MG63 (cell line): ENCODE data around the gene RPH3AL. TPM values are rescaled to one million over a fixed set of nuclear protein-coding genes. Genes with fewer than 3 reads are reported as not detected.
"Not testable (repeated sequence)": the region's sequence is repeated elsewhere in the genome, so short reads cannot be mapped to it uniquely, and the experiment has no call there.

Experiments used
- DNase-seq: peaks from one replicate; pipeline ENCODE4 v3.0.0-alpha.2; 2020
- H3K27me3 ChIP-seq: fragments of 250-450 bp; sonication (Bioruptor Pico); 2 replicates; pipeline ENCODE4 v1.5.1; 2020; ENCODE audit warnings: mild to moderate bottlenecking, moderate library complexity
- H3K36me3 ChIP-seq: fragments of 250-450 bp; sonication (Bioruptor Pico); 2 replicates; pipeline ENCODE4 v1.5.1; 2020; ENCODE audit warnings: mild to moderate bottlenecking, moderate library complexity
- H3K4me3 ChIP-seq: fragments of 250-450 bp; sonication (Bioruptor Pico); 2 replicates; pipeline ENCODE4 v1.5.1; 2020; ENCODE audit warnings: mild to moderate bottlenecking, moderate library complexity
- H3K9me3 ChIP-seq: fragments of 250-450 bp; sonication (Bioruptor Pico); 2 replicates; pipeline ENCODE4 v1.5.1; 2020; ENCODE audit warnings: mild to moderate bottlenecking, moderate library complexity
- total RNA-seq: library from RNA; depleted of rRNA; stranded (reverse); fragments of >200 nt; shearing (Covaris generic); gene quantifications from 2 replicates; pipeline ENCODE4 v1.2.3, GENCODE V29; 2014; ENCODE audit warnings: low replicate concordance; rRNA removed

The RPH3AL gene
- total RNA-seq, 1 experiment from 2014 or later, result 2.3 TPM

GRCh38 chr17:170130-170670, 182.4 kb downstream of the RPH3AL start:
- no peak for DNase-seq

GRCh38 chr17:168614-169013, 184.0 kb downstream of the RPH3AL start:
- DNase-seq, H3K4me3 ChIP-seq, H3K27me3 ChIP-seq, H3K9me3 ChIP-seq, H3K36me3 ChIP-seq: not testable (repeated sequence)

More at GRCh38 chr17:170130-170670, 182.4 kb downstream of the RPH3AL start:
- Histone ChIP-seq H3K36me3 (no peaks in the 10 kb centered on the region), H3K27me3 (no peaks in the 10 kb centered on the region), H3K4me3 (no peak overlapping the region), H3K9me3 (no peaks in the 10 kb centered on the region)

GRCh38 chr17:165939-166338, 186.7 kb downstream of the RPH3AL start:
- H3K9me3 ChIP-seq, result no peaks in the 10 kb centered on the region
- H3K36me3 ChIP-seq, result no peaks in the 10 kb centered on the region
- no peak for DNase-seq
- H3K4me3 ChIP-seq, result no peak overlapping the region
- H3K27me3 ChIP-seq, result no peaks in the 10 kb centered on the region

GRCh38 chr17:164303-165235, 188.0 kb downstream of the RPH3AL start:
- no peaks in the 10 kb centered on the region for H3K36me3 ChIP-seq
- no peak for DNase-seq
- H3K27me3 ChIP-seq, result no peaks in the 10 kb centered on the region
- no peak overlapping the region for H3K4me3 ChIP-seq
- no peaks in the 10 kb centered on the region for H3K9me3 ChIP-seq

GRCh38 chr17:163514-164098, 189.0 kb downstream of the RPH3AL start:
- DNase-seq, result no peak
- H3K36me3 ChIP-seq, result no peaks in the 10 kb centered on the region
- no peaks in the 10 kb centered on the region for H3K9me3 ChIP-seq

GRCh38 chr17:162689-163088, 189.9 kb downstream of the RPH3AL start:
- Histone ChIP-seq H3K36me3 (no peaks in the 10 kb centered on the region), H3K9me3 (no peaks in the 10 kb centered on the region), H3K4me3 (no peak overlapping the region), H3K27me3 (no peaks in the 10 kb centered on the region)
- DNase-seq, result no peak

More at GRCh38 chr17:163514-164098, 189.0 kb downstream of the RPH3AL start:
- Histone ChIP-seq H3K4me3 (no peak overlapping the region), H3K27me3 (no peaks in the 10 kb centered on the region)

Other genes starting within 250 kb of the RPH3AL start
- not detected in 2 replicates for gene SCGB1C2, start 215.2 kb downstream of the RPH3AL start, total RNA-seq
- gene DOC2B, start 171.2 kb downstream of the RPH3AL start, total RNA-seq, result 0.16 TPM in 1 of 2 replicates, not detected in the other
- gene RFLNB, start 93.1 kb upstream of the RPH3AL start, total RNA-seq, result 3.5 and 6.5 TPM in 2 replicates